ENCODE results near the gene CFAP69. TPM values are rescaled to one million over a fixed set of nuclear protein-coding genes. Genes with fewer than 3 reads are reported as not detected.

The CFAP69 gene
- total RNA-seq, 3 donors from 2014 or later (not counting 1 experiment from before 2014, with no cell fraction given), result 0.13 TPM; not detected in 2

DNA sequence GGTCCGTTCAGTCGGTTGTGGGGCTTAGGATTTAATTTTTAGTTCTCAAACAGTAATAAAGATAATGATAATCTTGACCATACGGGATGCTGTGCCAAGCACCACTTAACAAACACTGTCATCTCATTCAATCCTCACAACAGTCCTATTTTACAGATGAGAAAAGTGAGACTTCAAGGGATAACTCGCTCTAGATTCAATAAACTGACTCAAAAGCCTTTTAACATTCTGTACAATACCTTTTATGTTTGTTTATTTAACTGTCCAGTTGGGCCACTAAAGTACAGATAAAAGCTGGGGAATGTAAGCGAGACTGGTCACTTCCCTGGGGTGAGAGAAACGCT, 437 bp upstream of the CFAP69 start:
- peak overlapping the region; percentile 89 for H3K4me3 Mint-ChIP-seq

GRCh38 chr7:90246171-90246570, 1.2 kb downstream of the CFAP69 start:
- H3K4me1 Mint-ChIP-seq, result peaks cover 15 to 23% of the 10 kb centered on the region in 2 donors
- no peaks in the 10 kb centered on the region for H3K9me3 Mint-ChIP-seq
- H3K27ac ChIP-seq (ENCODE audit: low read length), result no peak overlapping the region
- H3K36me3 ChIP-seq (ENCODE audit: control insufficient read depth, insufficient read depth, low read length), result no peaks in the 10 kb centered on the region
- TF ChIP-seq, protein P1, sequence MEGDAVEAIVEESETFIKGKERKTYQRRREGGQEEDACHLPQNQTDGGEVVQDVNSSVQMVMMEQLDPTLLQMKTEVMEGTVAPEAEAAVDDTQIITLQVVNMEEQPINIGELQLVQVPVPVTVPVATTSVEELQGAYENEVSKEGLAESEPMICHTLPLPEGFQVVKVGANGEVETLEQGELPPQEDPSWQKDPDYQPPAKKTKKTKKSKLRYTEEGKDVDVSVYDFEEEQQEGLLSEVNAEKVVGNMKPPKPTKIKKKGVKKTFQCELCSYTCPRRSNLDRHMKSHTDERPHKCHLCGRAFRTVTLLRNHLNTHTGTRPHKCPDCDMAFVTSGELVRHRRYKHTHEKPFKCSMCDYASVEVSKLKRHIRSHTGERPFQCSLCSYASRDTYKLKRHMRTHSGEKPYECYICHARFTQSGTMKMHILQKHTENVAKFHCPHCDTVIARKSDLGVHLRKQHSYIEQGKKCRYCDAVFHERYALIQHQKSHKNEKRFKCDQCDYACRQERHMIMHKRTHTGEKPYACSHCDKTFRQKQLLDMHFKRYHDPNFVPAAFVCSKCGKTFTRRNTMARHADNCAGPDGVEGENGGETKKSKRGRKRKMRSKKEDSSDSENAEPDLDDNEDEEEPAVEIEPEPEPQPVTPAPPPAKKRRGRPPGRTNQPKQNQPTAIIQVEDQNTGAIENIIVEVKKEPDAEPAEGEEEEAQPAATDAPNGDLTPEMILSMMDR (IDR thresholded peaks at IDR 0.05), result no peak
- H3K27ac Mint-ChIP-seq, result peak overlapping the region; percentile 63 to 83
- no peak overlapping the region for H3K4me3 ChIP-seq (ENCODE audit: low read length)
- 38% methylated on average over 9 of the region's 9 CpGs for WGBS (ENCODE audit: insufficient coverage)
- DNase-seq, result no peak
- peaks cover 8% of the 10 kb centered on the region for H3K4me1 ChIP-seq (ENCODE audit: control insufficient read depth, insufficient read depth, low read length)
- H3K9me3 ChIP-seq (ENCODE audit: control insufficient read depth, insufficient read depth, low read length), result no peaks in the 10 kb centered on the region
- peaks cover 46 to 62% of the 10 kb centered on the region in 2 donors for H3K27me3 Mint-ChIP-seq (ENCODE audit: low read depth in 2 of 2)
- H3K27me3 ChIP-seq (ENCODE audit: control insufficient read depth, insufficient read depth, low read length), result peaks cover 2% of the 10 kb centered on the region
- peak overlapping the region; percentile 89 for H3K4me3 Mint-ChIP-seq
- H3K36me3 Mint-ChIP-seq, result no peaks in the 10 kb centered on the region
- intact Hi-C loops (cut with micrococcal nuclease), result no loop called here
- ATAC-seq, result no peak

More for the DNA sequence above, 437 bp upstream of the CFAP69 start:
- Mint-ChIP-seq H3K27ac (peak overlapping the region; percentile 63 to 83), H3K4me1 (peaks cover 15 to 23% of the 10 kb centered on the region in 2 donors), H3K27me3 (ENCODE audit: low read depth in 2 of 2) (peaks cover 37 to 49% of the 10 kb centered on the region in 2 donors), H3K9me3 (no peaks in the 10 kb centered on the region), H3K36me3 (no peaks in the 10 kb centered on the region)
- no peak for DNase-seq
- Histone ChIP-seq H3K4me1 (ENCODE audit: control insufficient read depth, insufficient read depth, low read length) (peaks cover 8% of the 10 kb centered on the region), H3K4me3 (ENCODE audit: low read length) (peak overlapping the region; percentile 68), H3K27me3 (ENCODE audit: control insufficient read depth, insufficient read depth, low read length) (peaks cover 2% of the 10 kb centered on the region), H3K36me3 (ENCODE audit: control insufficient read depth, insufficient read depth, low read length) (no peaks in the 10 kb centered on the region), H3K27ac (ENCODE audit: low read length) (no peak overlapping the region), H3K9me3 (ENCODE audit: control insufficient read depth, insufficient read depth, low read length) (no peaks in the 10 kb centered on the region)
- 21% methylated on average over 5 of the region's 6 CpGs for WGBS (ENCODE audit: insufficient coverage)
- TF ChIP-seq, protein P1 (IDR thresholded peaks at IDR 0.05), result no peak
- intact Hi-C loops (cut with micrococcal nuclease), result loop anchor here (2.0 kb wide), 2 partner anchors 102 to 158 kb away; partner anchors contain the start of genes CLDN12 and GTPBP10
- no peak for ATAC-seq

- Mint-ChIP-seq H3K4me1 (peaks cover 15 to 23% of the 10 kb centered on the region in 2 donors), H3K36me3 (no peaks in the 10 kb centered on the region), H3K4me3 (no peak overlapping the region), H3K27me3 (ENCODE audit: low read depth in 2 of 2) (peaks cover 40 to 52% of the 10 kb centered on the region in 2 donors), H3K9me3 (no peaks in the 10 kb centered on the region), H3K27ac (no peak overlapping the region)
- Histone ChIP-seq H3K36me3 (ENCODE audit: control insufficient read depth, insufficient read depth, low read length) (no peaks in the 10 kb centered on the region), H3K9me3 (ENCODE audit: control insufficient read depth, insufficient read depth, low read length) (no peaks in the 10 kb centered on the region), H3K4me1 (ENCODE audit: control insufficient read depth, insufficient read depth, low read length) (peaks cover 8% of the 10 kb centered on the region), H3K27me3 (ENCODE audit: control insufficient read depth, insufficient read depth, low read length) (peaks cover 2% of the 10 kb centered on the region), H3K27ac (ENCODE audit: low read length) (no peak overlapping the region), H3K4me3 (ENCODE audit: low read length) (no peak overlapping the region)
- intact Hi-C loops (cut with micrococcal nuclease), result no loop called here
- ATAC-seq (no peak), DNase-seq (no peak)
- TF ChIP-seq, protein P1 (IDR thresholded peaks at IDR 0.05), result no peak
- 84% methylated on average over 3 of the region's 3 CpGs for WGBS (ENCODE audit: insufficient coverage)
These were observed 3.7 kb downstream of the CFAP69 start for GRCh38 chr7:90248706-90249105.

Measured in natural killer cell (primary cell).